ENCODE measurements around the gene LRRC59. TPM values are rescaled to one million over a fixed set of nuclear protein-coding genes. Genes with fewer than 3 reads are reported as not detected.

Gene LRRC59
- total and polyA plus RNA-seq, 2 of the 4 experiments (the other 2 are of a cell fraction): 139 to 233 TPM

GRCh38 chr17:50352072-50352692 lies 45.1 kb downstream of the LRRC59 start:
- no peak overlapping the region for H3K9ac ChIP-seq (ENCODE audit: low read depth, low read length)
- ChIA-PET CTCF (no interaction called here), POLR2A (ENCODE audit: unreplicated experiment) (interaction anchor here (0.6 kb wide), 1 partner anchor 45 kb away, joined by 4 read pairs; the partner anchor contains the start of gene LRRC59)
- H3K56ac ChIP-seq (ENCODE audit: extremely low read depth, insufficient read depth, low read length): no peak overlapping the region
- H2AFZ ChIP-seq (replicated peaks; ENCODE audit: low read length, poor library complexity): no peak overlapping the region
- no peak overlapping the region for H3K18ac ChIP-seq (ENCODE audit: low read depth, low read length)
- H3K4me1 ChIP-seq (ENCODE audit: control insufficient read depth, insufficient read depth, low read length): peaks cover 16% of the 10 kb centered on the region
- no peak overlapping the region for H4K91ac ChIP-seq (ENCODE audit: insufficient read depth, low read depth, low read length)
- no peak overlapping the region for H3K23ac ChIP-seq (ENCODE audit: low read depth, low read length)
- no peak overlapping the region for H3K4me3 ChIP-seq (ENCODE audit: insufficient read depth, low read depth, low read length)
- peaks cover 41% of the 10 kb centered on the region for H3K36me3 ChIP-seq (ENCODE audit: control insufficient read depth, insufficient read depth, low read length)
- 89% methylated on average over 4 of the region's 6 CpGs; no CpG with 5 or more reads in 1 of the 2 experiments for WGBS, 2 experiments (ENCODE audit: extremely low coverage in 2 of 2, insufficient read length in 1 of 2)
- intact Hi-C loops (cut with micrococcal nuclease): no loop called here
- no peak overlapping the region for H3K27ac ChIP-seq (ENCODE audit: insufficient read depth, low read length)
- TF ChIP-seq RFX5 (IDR thresholded peaks at IDR 0.05; ENCODE audit: low read depth, low read length) (no peak), FOS (IDR thresholded peaks at IDR 0.05; ENCODE audit: low read depth, low read length) (no peak), MXI1 (IDR thresholded peaks at IDR 0.05; ENCODE audit: borderline replicate concordance, low read depth, low read length) (no peak), BHLHE40 (IDR thresholded peaks at IDR 0.05; ENCODE audit: low read depth, low read length) (no peak), MAZ (IDR thresholded peaks at IDR 0.05; ENCODE audit: borderline replicate concordance, low read depth, low read length) (no peak), MAFK (IDR thresholded peaks at IDR 0.05; ENCODE audit: low read depth, low read length) (no peak)
- dilution Hi-C loops (cut with HindIII; ENCODE audit: low sequenced_read_pairs, unreplicated experiment): no loop called here
- H4K8ac ChIP-seq (ENCODE audit: low read depth in 2 of 2, low read length in 2 of 2): no peak overlapping the region
- no peak overlapping the region for H2AK5ac ChIP-seq (ENCODE audit: low read depth, low read length)
- H2BK5ac ChIP-seq (ENCODE audit: low read depth, low read length, poor library complexity, severe bottlenecking): no peak overlapping the region
- H3K4ac ChIP-seq (ENCODE audit: low read depth, low read length): no peak overlapping the region
- no TSS peak for BruUV-seq (replicated peaks)
- H4K5ac ChIP-seq (ENCODE audit: low read depth, low read length): no peak overlapping the region
- ATAC-seq (ENCODE audit: low read depth): no peak
- peaks cover 32 to 60% of the 10 kb centered on the region in 2 experiments for H3K79me1 ChIP-seq (ENCODE audit: low read depth in 1 of 2, low read length in 2 of 2)
- no peak overlapping the region for H2BK120ac ChIP-seq (ENCODE audit: low read depth, low read length)
- H3K4me2 ChIP-seq (ENCODE audit: low read depth, low read length): no peak overlapping the region
- H2AK9ac ChIP-seq (replicated peaks; ENCODE audit: low read depth, low read length, poor library complexity): no peak overlapping the region
- in situ Hi-C loops (cut with MboI; ENCODE audit: low sequenced_read_pairs): no loop called here
- H2BK20ac ChIP-seq (ENCODE audit: low read depth, low read length): no peak overlapping the region
- no peak overlapping the region for H2BK15ac ChIP-seq (ENCODE audit: low read depth, low read length)
- no peak overlapping the region for H3K14ac ChIP-seq (replicated peaks; ENCODE audit: low read depth, low read length)
- no peak for DNase-seq
- peaks cover 25% of the 10 kb centered on the region for H3K9me1 ChIP-seq (ENCODE audit: insufficient read depth, low read length)
- no peaks in the 10 kb centered on the region for H3K27me3 ChIP-seq (ENCODE audit: control insufficient read depth, insufficient read depth, low read length)
- H4K20me1 ChIP-seq (ENCODE audit: insufficient read depth, low read length): peaks cover 45% of the 10 kb centered on the region
- H3K9me3 ChIP-seq (ENCODE audit: control insufficient read depth, insufficient read depth, low read length): no peaks in the 10 kb centered on the region
